Activated gamma-delta T cell treated with anti-CD3 and anti-CD28 coated beads, Interleukin-2, amount 50 U/mL, for 16 hours (primary cell): Measurements from ENCODE around the gene CNTN6.

Experiments
- DNase-seq: peaks from one replicate; pipeline ENCODE4 v3.0.0-alpha.2; 2020; ENCODE audit warnings: low read depth

The CNTN6 gene

GRCh38 chr3:1092771-1093170 is at the start of gene CNTN6:
Gene CNTN6 (plus strand): TSS chr3:1093024. CDS start chr3:1148009, 54,985 bp downstream.
- no peak for DNase-seq

DNA sequence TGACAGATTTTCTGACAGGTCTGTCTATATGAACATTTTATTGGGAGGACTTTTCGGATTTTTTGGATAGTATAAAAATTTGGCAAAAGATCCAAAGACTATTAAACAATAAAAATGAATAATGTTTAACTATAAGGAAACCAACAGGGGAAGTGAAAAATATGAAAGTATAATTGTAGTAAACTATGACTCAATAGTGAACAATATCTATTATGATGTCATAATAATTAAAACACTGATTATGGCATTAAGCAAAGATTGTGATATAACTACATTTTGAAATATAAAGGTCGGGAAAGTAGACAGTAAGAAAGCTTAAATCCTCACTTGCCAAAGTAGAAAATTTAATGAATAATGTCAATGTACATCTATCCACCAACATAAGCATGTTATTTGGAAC is 44.3 kb upstream of the CNTN6 start:
- DNase-seq, result no peak

- no peak for DNase-seq
Measured at GRCh38 chr3:1055870-1056269, 37.0 kb upstream of the CNTN6 start.

DNA sequence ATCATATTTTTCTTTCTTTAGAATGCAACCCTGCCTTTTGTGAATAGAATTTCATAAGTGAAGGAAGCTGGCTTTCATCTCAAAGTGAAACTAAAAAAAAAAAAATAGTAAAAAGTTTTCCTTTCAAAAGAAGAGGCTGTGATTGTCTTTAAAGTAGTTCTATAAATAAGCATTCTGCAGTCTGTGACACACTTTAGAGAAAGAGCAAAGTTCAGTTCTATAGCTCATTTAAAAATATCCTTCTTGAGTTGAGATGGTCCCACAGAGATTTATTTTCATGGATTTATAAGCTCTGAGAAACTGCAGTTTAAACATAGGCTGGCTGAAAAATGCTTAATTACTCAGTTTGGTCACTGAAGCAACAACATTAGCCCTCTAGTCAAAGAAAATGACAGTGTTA is 36.1 kb upstream of the CNTN6 start:
- DNase-seq, result no peak

- no peak for DNase-seq
Measured at GRCh38 chr3:1057436-1057835, 35.4 kb upstream of the CNTN6 start.

DNA sequence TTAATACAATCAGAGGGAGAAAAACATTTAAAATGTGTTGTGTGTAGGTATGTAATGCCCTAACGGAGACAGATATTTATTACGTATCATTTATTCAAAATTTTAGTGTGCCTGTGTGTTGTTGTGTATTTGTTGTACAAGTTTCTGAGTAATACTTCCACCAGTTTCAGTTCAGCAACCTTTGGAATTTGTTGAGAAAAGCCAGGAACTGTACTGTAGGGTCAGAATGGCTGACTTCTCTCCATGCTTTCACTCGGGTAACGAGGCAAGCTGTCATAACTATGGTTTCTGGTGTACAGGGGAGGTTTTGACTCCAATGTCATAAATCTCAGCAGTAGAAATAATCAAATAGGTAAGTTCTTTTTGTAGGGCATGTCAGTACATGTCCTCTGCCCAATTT is 23.8 kb upstream of the CNTN6 start:
- no peak for DNase-seq

DNA sequence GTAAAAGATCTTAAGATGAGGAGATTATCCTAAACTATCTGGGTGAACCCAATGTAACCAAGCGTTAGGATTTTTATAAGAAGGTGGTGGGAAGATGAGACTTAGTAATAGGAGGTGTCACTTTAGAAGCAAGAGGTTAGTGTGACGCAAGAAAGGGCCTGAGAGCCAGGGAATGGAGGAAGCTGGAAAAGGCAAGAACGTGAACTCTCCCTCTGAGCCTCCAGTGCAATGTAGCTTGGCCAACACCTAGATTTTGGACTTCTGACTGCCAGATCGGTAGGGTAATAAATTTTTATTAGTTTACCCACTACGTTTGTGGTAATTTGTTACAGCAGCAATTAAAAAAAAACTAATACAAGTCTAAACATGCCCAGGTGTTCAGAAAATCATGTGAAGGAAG is 20.8 kb upstream of the CNTN6 start:
- DNase-seq, result no peak

DNA sequence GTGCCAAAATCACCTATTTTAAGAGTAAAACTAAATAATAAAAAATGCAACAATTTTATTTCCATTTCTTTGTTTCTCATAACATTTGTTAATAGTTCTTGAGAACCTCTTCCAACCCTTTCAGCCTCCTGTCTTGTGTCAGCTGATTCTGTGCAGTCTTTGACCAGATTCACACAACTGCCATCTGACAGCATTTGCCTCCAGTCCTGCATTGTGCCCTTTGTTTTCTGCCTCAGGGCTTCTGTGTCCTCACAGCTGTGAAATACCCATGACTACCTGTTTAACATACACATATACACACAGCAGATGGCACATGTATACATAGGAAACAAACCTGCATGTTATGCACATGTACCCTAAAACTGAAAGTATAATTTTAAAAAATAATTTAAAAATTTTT is 13.2 kb upstream of the CNTN6 start:
- DNase-seq, result no peak

GRCh38 chr3:1082108-1082507 is 10.7 kb upstream of the CNTN6 start:
- no peak for DNase-seq

DNA sequence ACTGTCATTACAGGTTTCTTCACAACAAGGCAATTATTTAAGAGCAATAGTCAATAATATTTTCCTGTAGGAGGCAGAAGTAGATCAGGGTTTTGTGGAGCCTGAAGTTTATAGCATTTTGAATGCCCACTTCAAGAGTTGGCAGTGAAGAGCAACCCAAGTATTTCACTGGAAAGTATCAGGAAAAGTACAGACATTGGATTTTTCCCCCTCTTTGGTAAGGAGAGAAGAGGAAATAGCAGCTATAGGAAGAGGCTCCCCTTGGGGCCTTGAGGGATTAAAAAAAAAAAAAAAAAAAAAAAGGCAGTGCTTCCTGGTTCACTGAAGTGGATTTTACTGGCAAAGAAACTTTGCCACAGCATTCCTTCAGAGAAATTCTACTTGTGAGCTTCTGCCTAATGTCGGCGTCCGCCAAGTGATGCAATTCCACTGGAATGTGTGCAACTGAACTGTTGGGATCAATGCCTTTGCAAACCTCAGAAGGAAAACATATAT is 5.7 kb upstream of the CNTN6 start:
- no peak for DNase-seq

DNA sequence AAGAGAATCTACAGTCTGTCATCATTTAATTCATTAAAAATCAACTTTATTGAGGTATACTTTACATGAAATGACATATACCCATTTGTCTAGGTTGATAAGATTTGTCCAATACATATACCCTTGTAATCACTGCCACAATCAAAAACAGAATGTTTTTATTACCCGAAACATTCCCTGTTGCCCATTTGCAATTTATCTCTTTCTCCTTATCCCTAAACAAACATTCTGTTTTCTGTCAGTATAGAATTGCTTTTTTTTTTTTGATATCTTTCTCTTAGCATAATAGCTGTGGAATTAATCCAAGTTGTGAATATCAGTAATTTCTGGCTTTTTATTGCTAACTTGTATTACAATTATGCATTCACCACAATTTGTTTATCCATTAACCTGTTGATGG is 4.3 kb upstream of the CNTN6 start:
- no peak for DNase-seq

DNA sequence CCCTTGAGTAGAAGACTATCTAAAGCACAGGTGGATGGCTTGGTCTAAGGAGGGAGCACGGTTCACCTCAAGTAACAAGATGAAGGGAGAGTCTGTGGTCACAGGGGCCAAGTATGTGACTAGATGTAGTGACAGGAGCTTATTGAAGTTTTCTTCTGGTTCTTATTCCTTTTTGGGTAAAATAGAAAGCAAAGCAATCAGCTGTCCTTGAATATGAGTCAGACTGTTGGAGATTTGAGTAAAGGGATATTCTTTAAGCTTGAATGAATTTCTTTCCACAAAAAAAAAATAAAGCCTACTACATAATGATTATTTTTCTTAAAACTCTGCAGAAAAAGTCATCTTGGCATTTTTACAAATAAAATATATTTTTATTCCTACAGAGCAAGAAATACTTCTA is 1.5 kb upstream of the CNTN6 start:
- no peak for DNase-seq

DNA sequence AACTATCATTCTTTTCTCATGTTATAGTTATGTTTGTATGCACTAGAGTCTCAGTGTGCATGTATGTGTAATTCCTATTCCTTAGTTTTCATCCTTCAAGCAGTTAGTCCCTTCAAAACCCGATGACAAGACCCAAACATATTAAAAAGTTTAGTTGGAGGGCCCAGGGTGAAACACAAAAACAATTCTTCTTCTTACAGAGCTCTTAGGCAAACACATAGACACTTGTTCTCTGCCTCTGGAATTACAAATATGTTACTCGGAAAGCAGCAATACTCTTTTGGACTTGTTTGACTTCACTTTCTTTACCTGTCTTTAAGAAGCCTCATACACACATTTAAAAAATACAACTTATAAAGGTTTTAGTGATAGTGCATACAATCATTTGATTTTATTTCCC is 763 bp upstream of the CNTN6 start:
- DNase-seq, result no peak

DNA sequence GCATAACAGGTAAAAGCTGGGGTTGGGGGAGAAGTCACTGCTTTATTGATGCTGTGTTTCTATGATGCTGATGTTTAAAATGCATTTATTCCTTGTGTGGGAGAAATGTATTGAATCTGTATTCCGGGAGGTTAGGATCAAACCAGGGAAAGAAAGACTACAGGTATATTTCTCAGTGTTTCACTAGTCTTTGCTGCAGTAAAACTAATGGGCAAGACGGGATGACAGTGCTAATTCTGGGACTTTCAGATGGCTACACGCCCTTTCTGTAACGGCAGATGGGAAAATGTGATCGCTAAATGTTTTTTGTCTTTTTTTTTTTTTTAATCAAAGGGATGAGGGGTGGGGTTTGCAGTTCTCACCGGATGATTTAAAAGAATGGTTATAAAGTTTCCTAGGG is 393 bp downstream of the CNTN6 start:
- no peak for DNase-seq

GRCh38 chr3:1103525-1103924 is 10.7 kb downstream of the CNTN6 start:
- no peak for DNase-seq

GRCh38 chr3:1117843-1118473 is 25.1 kb downstream of the CNTN6 start:
- DNase-seq, result no peak

DNA sequence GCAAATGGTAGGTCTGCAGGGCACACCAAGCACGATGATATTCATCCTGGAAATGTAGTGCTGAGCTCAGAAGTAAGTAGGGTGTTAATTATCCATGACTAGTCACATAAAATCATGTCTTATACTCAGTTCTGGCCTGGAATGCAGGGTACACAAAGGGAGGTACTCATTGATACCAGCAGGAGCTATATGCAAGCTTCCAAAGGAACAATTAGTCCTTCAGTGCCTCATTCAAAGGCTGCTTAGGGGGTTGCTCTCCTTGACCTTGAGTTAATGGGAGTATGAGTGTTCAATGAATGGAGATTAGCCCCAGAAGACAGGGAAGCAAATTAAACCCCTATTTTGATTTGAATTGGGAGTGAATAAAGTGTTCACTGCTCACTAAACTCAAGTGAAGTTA is 38.3 kb downstream of the CNTN6 start:
- no peak for DNase-seq

- DNase-seq, result no peak
Measured at GRCh38 chr3:1135194-1135593, 42.4 kb downstream of the CNTN6 start.

DNA sequence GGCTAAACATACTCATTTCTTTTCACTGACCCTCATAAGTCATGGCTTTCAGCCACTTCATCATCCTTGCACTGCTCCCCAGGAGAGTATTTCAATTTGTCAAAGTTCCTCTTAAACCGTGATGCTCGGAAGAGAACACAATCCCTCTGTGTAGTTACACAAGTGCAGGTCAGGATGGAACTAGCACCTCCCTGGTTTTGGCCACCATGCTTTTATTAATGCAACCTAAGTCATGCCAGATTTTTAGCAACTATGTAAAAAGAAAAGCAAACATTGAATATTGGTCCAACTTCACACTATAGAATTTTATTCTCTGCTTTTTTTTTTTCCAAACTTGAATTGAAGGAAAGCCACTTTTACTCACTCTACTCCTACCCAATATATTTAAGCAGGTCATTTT is 45.2 kb downstream of the CNTN6 start:
- no peak for DNase-seq

GRCh38 chr3:1139071-1139470 is 46.2 kb downstream of the CNTN6 start:
- no peak for DNase-seq

DNA sequence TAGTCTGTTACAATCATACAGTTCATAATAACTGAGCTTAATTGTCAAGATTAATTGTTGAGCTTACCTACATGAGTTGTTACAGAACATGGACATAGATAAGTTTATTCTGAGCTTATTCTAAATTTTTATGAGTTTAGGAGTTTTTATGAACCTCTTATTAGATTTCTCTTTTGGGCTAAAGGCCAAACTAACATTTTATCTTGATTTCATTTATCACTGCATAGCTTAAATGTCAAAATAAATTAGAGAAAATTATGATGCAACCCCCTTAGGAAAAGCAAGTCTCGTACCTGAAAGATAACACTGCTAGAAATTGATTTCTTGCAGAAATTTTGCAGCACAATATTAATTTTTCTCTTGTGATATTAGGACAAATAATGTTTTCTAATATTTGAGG is 54.5 kb downstream of the CNTN6 start:
- no peak for DNase-seq

DNA sequence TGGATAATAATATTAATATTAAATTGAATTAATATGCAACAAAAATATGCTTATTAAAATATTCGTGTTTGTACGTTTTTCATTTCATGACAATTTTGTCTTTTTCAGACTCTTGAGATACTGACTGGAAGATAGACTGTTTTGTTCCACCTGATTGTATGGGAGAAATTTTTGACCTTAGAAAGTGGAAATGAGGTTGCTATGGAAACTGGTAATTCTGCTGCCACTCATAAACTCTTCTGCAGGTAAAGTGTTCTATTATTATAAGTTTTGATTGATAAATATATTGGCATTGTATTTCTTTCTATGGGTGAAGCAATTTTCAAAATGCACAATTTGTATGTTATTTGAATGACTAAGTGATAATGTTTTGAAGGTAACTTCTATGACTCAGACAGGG is 55.0 kb downstream of the CNTN6 start:
- DNase-seq, result no peak

DNA sequence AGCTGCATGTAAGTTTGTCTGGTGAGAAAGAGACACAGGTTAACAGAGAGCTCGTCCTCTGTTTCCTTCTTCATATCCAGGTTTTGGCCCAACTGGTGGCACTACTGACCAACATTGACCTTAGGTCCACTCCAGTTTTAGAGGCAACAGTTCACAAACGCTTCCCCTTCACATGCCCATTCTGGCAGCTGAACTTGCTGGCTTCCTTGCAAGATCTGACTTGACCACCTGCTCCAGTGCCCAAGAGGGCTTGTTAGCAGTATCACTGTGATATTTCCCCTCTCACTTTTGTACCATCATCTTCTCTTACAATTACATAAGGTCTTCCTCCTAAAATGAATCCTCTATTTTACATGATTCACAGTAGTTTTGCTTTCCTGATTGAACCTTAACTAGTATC is 71.3 kb downstream of the CNTN6 start:
- DNase-seq, result no peak

- no peak for DNase-seq
Measured at GRCh38 chr3:1171320-1171719, 78.5 kb downstream of the CNTN6 start.

DNA sequence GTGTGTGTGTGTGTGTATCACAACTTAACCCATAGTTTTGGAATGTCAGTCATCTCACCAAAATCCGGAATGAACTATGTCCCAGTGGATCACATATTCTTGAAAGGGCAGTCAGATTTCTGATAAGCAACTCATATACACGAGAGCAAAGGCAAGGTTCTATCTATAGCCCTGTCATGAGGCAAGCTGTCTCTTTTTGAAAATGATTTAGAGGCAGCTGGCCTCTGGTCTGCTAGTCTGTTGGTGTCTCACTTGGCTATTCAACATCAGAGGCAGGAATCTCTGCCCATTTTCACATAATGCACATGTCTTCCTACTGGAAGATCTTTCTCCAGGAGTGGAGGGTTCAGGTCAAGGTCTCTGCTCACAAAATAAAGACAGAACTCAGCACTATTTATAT is 79.8 kb downstream of the CNTN6 start:
- DNase-seq, result no peak
